T47D (cell line): ENCODE results near the gene KDM4B.

ENCODE experiments used
- DNase-seq, 2 experiments: peaks; one replicate each; pipeline versions ENCODE4 v3.0.0 to v3.0.0-alpha.2; 2011 to 2012; ENCODE audit warnings: low read depth in 1 of 2, low spot score in 1 of 2
- JUND ChIP-seq: IDR thresholded peaks from 2 replicates; pipeline ENCODE4 v1.6.1; 2012; ENCODE audit warnings: low read depth
- in situ Hi-C: cut with HindIII; loops from 2 replicates; pipeline ENCODE4 v1.10.0; 2016; ENCODE audit warnings: low sequenced_read_pairs, low pct_unique_long_range_greater_than_20kb

KDM4B gene

GRCh38 chr19:5124111-5124855 lies 155.4 kb downstream of the KDM4B start:
- no peak for DNase-seq
- no peak for TF ChIP-seq JUND
- in situ Hi-C loops, result no loop called here

DNA sequence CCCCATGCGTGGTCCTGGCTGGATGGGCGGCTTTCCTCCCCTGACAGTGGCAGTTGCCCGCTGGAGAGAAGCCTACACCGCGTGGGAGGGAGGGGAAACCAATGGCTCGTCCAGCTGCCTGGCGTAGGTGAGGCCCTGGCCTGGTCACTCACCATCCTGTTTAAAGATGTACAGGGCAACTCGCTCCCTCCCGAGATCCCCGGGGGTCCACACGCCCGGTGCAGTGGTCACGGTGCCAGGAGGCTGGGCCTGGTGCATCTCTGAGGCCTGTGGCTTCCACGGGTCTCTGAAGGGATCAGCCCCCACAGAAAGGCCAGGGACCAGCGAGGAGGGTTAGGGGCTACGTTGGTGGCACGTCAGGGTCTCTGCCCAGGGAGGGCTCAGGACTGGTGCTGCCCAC lies 156.5 kb downstream of the KDM4B start:
- TF ChIP-seq JUND, result no peak
- no peak for DNase-seq
- in situ Hi-C loops, result no loop called here

DNA sequence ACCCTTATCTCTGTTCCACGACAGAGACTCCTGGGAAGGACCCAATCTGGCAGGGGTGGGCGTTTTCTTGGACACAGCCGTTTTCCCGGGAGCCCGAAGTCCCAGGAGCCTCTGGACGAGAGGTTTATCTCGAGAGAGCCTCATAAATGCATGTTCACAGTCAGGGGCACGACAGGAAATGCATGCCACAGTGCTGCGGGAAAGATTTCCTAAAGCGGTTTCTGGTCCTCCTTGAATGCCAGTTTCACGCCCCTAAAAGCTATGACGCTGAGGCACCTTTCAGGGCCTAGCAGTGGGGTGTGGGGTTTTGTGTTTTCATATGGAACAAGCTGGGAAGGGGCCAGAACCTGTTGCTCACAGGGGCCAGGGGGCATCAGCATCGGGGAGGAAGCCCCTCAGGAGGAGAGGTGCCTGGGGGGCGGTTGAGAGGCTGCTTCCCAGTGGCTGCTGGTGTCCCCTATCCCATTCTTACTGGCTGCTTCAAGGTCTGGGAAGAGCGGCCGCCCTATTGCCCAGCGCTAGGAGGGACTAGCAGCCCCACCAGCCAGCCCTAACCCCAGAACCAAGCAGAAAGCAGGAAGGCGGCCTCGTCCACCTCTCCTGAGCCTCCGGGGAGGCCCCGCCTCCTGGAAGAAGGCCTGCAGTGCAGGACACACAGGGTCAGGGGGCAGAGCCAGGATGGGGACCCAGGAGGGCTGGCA lies 157.0 kb downstream of the KDM4B start:
- no peak for TF ChIP-seq JUND
- DNase-seq, result no peak
- in situ Hi-C loops, result no loop called here

DNA sequence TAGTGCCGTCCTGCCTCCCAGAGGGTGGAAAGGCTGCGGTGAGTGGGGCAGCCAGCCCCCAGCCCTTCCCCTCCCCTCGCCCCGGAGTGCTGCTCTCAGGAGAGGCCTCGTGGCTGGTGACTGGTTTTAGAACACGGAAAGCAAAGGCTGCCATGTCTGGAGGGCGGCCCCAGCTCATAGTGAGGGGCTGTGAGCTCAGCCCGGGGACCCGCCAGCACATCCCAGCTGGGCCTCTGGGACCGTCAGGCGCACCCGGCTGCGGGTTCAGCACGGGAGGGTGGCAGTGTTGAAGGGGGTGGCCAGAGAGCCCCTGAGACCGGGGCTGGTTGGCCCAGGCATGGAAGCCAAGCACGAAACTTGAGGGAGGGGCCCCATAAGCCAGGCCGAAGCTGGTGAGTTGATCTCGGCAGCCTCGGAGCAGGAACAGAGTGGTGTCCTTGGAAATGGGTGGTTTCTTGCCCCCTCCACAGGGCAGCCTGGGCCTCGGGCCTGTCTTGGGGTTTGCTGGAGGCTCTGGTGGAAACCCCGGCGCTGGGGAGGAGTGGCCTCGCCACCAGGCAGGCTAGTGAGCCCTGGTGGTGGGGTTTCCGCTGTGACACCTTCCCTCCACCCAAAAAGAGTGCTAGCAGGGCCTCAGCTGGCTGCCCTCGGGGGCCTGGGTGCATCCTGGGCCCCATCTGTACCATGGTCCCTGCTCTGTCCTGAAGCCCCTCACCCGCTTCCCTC lies 157.7 kb downstream of the KDM4B start:
- no peak for TF ChIP-seq JUND
- no peak for DNase-seq
- in situ Hi-C loops, result no loop called here

GRCh38 chr19:5127717-5128116 lies 158.8 kb downstream of the KDM4B start:
- TF ChIP-seq JUND, result no peak
- DNase-seq, result no peak
- in situ Hi-C loops, result no loop called here

DNA sequence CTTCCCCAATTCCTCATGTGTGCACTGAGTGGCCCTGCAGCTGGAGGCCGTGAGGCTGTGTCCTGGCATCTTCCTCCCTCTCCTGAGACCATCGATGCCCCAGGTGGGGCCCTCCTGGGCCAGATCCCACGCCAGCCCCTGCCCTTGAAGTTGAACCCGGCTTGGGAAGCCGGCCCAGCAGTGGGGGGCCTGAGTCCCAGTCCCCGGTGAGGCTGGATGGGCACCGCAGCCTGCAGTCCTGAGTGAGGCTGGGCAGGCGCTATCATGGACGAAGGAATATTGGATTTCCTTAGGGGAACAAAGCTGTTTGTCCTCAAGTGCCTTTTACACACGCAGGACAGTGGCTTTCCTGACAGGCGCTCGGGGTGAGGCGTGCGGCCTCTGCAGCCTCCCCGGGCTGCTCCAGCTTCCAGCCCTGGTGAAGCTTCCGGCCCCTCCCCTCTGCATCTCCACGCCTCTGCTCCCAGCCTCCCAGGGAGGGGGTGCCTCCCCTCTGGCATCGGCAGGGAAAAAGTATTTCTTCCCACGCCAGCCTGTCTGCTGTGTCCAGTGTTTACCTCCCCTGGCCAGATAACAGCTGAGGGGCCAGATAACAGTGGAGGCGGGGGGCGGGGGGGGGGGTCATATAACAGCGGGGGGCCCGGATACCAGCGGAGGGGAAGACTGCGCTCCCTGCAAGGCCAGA lies 159.5 kb downstream of the KDM4B start:
- in situ Hi-C loops, result no loop called here
- TF ChIP-seq JUND, result no peak
- no peak for DNase-seq

GRCh38 chr19:5128936-5129389 lies 160.1 kb downstream of the KDM4B start:
- DNase-seq, result no peak
- no peak for TF ChIP-seq JUND

DNA sequence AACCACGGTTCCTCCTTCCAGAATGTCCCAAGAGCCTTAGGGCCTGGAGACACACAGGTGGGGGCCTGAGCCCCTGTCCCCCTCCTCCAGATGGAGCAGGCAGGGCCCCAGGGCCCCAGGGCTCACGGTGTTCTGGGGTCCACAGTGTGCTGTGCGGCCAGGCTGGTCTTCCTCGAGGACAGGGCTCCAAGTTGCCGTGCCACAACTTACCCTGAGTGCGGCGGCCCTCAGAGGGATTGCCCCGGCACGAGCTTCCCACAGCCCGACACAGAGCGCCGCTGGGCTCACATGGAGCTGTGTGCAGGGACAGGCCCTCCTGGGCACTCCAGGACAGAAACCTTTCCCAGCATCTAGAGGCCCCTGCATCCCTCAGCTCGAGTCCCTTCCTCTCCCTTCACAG lies 160.8 kb downstream of the KDM4B start:
- no peak for DNase-seq
- in situ Hi-C loops, result no loop called here
- TF ChIP-seq JUND, result no peak

More at GRCh38 chr19:5128936-5129389, 160.1 kb downstream of the KDM4B start:
- in situ Hi-C loops, result no loop called here

- DNase-seq, result no peak
- no peak for TF ChIP-seq JUND
- in situ Hi-C loops, result no loop called here
These were observed 161.6 kb downstream of the KDM4B start for GRCh38 chr19:5130371-5131030.

- TF ChIP-seq JUND, result no peak
- in situ Hi-C loops, result no loop called here
- no peak for DNase-seq
These were observed 162.2 kb downstream of the KDM4B start for GRCh38 chr19:5131031-5131505.

DNA sequence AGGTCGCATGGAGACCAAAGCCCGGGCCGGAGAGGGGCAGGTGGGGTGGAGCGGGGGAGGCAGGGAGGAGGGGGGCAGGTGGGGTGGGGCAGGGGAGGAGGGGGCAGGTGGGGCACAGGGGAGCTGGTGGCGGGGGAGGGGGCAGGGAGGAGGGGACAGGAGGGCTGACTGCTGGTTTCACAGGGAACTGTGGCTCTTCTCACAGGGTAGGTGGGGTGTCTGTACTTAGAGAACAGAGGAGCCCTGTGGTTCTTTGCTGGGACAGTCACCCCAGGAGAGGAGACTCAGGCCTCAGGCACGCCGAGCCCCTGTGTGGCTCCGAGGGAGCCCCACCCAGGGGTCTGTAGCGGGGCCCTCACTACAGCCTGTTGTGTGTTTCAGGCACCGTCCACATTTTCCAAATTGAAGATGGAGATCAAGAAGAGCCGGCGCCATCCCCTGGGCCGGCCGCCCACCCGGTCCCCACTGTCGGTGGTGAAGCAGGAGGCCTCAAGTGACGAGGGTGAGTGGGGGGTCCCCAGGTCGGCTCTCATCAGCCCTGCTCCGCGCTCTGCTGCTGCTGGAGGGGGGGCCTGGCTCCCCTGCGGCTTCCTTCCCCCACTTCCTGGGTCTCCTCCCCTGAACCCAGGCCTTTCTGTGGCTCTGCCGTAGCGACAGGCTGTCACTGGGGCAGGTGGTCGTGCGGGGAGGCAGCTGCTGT lies 162.7 kb downstream of the KDM4B start:
- no peak for TF ChIP-seq JUND
- in situ Hi-C loops, result no loop called here
- DNase-seq, result no peak
